HG03039 (cell line): ENCODE results near the gene LARGE1.

Experiments
- ATAC-seq: cut with Tn5 transposase; IDR thresholded peaks from one replicate; pipeline ENCODE4 v1.9.1; 2021; ENCODE audit warnings: mild to moderate bottlenecking, moderate library complexity; ENCODE audit not compliant: unreplicated experiment

LARGE1 gene

DNA sequence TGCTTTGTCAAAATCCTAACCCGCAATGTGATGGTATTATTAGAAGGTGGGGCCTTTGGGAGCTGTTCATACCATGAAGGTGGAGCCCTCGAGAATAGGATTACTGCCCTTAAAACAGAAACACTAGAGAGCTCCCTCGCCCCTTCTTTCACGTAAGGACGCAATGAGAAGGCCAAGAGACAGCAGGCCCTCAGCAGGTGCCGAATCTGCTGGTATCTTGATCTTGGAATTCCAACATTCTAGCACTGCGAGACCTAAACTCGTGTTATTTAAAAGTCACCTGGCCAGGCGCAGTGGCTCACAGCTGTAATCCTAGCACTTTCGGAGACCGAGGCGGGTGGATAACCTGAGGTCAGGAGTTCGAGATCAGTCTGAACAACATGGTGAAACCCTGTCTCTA lies 33.1 kb downstream of the LARGE1 start:
- ATAC-seq, result no peak

DNA sequence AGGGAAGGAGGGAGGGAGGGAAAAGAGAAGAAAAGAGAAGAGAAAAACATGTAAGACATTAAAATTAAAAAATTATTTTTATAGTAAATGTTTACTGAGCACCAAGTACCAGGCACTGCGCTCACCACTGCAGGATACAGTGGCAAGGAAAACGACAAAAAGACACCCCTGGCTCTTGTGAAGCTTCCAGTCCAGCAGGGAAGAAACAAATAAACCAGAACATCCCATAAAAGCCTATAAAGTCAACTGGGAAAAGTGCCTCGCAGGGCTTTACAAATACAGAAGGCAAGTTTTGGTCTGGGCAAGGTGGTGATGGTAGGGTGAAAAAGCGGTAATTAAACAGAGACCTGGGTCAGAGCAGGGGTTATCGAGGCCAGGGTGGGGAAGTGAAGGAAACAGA lies 33.6 kb downstream of the LARGE1 start:
- no peak for ATAC-seq

DNA sequence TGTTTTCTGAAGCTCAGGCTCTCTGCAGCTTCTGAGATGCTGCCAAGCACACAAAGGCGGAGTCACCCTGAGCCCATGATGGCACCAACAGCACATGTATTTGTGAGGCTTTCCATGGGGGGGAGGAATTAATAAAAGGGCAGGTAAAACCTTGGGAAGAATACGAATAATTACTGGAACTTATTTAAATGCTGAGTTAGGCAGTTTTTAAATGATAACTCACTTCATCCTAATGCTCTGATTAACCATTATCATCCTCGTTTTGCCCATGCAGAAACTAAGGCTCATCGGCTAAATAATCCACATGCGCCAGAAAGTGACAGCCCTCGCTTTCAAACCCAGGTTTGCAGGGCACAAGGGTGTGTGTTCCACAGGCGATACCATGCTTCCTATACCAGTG lies 35.4 kb downstream of the LARGE1 start:
- ATAC-seq, result no peak

DNA sequence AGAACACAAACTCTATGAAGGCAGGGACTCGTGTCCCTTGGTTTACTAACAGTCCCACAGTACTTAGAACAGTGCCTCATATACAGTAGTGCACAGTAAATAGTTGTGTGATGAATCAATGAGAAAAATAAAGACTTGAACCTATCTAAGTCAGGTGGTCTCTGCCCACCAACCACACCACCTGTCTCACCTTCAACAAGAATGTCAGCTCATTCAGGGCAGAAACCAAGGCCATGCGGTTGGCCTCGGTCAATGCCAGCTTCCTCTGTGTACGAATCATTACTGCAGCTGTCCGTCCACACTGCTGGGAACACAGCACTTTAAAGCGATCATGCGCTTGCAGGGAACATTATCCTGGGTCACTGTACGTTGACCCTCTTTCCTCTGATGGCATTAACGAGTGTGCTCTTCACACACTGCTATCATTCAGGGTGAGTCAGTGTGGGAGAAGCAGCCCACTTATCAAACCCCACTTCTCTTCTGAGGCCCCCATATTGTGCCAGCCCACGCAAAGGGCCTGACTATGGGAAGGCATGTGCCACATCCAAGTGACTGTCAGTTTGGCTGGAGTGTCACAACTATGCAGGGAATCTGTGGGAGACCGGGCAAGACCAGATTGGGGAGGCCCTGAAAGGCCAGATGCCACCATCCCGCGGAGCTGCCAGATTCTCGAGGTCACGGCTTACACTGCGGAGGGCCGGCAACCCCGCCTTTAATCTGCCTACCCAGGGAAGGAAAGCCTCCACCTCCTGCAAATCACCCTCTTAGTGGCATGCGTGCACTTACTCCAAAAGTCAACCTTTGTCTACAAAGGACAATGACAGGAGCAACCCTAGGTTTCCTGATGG lies 36.1 kb downstream of the LARGE1 start:
- ATAC-seq, result no peak

DNA sequence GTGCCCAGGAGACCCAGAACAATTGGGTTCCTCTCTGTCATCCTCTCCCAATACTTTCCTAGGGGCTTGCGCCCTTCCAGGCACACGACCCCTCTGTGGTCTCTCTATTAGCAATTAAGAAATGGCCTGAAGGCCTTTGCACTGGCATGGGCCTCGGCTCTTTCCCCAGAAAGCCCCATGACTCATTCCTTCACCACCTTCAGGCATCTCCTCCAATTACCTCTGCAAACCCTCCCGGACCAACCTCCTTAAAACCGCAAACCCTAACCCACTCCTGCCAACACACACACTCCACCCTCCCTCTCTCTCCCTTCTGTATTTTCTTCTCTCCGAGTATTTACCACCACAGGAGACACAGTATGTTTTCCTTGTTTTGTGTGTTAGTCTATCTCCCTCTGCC lies 36.7 kb downstream of the LARGE1 start:
- no peak for ATAC-seq

DNA sequence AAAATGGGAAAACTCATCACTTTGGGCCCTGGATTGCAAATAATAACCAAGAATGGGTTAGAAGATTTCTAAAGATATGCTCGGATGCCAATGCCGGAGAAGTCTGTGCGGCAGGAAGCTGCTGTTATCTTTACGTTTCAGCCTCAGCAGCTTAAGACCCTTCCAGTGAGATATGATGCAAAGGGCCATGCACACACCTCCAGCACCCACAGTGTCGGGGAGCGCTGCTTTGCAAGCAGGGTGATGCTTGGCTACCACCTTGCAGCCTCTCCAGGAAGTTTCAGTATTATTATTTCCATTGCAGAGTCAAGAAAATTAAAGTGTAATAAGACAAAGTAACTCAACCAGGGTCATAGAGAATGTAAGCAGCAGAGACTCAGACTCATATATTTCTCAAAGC lies 37.3 kb downstream of the LARGE1 start:
- ATAC-seq, result no peak

DNA sequence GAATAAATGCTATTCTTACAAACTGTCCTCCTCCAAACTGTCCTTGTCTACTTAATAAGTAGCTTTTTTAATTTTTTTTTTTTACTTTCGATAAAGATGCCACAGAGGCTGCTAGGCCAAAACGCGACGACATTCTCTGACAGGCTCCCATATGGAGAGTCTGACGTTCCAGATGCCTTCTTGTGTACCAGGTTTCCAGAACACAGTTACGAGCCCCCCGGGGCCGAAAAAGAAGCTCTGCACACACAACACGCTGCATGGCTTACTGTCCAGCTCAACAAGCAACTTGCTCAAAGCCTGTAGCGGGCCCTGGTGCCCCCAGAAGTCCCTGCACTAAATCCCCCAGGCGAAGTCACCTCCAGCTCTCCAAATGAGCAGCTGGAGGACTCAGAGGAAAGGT lies 39.3 kb downstream of the LARGE1 start:
- no peak for ATAC-seq

DNA sequence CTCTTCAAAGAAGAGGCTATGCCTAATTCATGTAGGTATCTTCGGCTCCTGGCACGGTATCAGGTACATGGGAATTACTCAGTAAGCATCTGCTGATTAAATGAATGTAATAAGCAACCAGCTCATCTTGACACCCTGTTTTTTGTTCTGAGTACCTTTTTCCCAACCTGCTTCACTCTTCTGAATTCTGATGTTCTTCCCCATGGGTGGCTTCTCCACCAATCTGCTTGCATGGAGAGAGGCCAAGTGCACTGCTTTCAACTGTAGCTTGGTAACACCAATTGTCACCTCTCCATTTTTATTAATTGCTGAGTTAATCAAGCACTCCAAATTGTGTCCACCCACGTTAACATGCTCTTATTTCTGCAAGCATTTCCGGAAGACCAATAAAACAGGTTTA lies 40.5 kb downstream of the LARGE1 start:
- no peak for ATAC-seq

DNA sequence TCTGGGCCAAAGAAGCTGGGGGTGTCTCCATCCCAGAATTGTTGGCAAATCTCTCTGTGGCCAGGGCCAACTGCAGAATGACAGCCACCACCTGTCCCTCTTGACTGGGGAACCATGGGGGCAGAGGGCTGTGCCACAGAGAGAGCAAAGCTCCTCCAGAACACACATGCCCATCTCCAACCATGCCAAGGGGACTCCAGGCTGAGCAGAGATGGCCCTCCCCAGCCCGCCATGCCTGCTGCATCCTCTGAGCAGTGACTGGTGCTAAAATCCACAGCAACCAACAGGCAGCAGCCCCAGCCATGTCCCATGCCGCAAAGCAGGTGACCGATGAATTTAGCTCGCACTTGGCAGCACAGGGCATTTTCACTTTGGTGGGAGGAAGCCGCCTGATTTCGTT lies 45.0 kb downstream of the LARGE1 start:
- ATAC-seq, result no peak

DNA sequence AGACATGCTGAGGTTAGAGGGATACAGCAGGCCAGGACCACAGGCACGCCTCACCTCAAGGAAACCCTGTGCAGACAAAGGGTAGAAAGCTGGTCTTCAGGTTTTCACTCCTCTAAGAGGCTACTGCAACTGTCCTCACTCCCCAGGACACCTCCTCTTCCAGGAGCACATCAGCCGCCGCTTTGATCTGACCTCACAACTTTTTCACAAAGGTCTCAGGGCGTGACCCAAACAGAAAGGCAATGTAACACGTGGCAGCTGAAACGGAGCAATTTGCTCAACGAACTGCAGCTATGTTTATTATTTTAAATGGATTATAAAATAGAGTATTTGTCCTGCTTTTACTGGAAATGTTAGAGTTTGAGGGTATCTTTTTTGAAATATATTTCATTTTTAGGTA lies 46.1 kb downstream of the LARGE1 start:
- ATAC-seq, result no peak

DNA sequence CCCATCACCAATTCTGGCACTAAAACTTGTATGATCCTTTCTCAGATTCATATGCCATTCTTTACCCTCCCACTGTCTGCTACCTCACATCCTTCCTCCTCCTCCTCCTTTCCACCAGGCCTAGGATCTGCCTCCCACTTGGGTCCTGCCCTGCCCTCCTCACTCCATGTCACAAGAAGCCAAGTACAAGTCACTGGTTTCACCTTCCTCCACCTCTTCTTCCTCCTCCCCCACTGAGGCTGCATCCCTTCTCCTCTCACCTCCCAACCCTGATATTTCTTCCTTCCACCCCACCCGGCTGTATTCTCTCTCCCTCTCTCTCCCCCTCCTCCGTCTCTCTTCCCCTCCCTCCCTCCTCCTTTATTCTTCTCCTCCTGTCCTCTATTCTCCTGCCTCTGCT lies 46.6 kb downstream of the LARGE1 start:
- no peak for ATAC-seq

DNA sequence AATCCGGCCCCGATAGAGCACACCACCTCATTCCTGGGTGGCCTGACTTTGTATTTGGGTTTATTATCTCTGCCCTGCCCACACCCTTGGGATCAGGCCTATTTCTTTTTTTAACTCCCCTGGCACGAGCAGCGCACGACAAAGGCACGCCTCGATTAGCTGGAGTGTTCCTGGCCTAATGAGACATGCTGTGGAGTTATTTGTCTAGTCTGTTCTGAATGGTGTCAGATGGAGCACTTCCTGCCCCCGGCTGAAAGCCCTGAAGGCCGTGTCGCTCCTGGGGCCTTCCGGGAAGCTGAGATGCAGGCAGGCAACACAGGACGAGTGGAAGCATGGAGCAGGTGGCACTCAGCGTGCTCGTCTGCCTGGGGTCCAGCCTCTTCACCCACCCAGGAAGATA lies 47.1 kb downstream of the LARGE1 start:
- no peak for ATAC-seq

DNA sequence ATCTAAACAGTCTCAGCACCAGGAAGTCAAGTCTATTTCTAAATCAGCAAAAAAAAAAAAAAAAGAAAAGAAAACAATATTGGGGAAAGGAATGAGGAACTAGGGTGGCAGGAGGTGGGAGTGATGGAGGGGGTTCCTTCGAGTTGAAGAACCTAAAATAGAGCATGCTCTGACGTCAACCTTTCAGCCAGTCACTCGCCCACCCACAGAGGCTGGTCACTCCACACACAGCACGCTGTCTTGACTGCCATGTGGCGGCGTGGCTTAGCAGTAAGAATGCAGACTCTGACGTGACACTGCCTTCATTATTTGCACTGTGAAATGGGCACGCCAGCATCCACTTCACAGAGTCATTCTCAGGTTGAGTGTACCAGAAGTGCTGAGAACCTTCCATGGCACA lies 48.3 kb downstream of the LARGE1 start:
- ATAC-seq, result no peak

DNA sequence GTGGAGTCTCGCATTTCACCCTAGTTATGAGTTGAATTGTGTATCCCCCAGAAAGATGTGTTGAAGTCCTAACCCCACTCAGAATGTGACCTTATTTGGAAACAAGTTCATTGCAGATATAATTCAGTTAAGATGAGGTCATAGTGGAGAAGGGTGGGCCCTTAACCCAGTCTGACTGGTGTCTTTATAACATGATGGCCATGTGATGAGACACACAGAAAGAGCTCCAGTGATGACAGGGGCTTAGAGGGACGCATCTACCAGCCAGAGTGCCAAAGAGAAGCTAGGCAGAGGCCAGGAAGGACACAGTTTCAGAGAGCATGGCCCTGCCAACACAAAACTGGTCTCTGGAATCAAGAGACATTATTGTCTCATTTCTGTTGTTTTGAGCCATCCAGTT lies 50.3 kb downstream of the LARGE1 start:
- ATAC-seq, result no peak

DNA sequence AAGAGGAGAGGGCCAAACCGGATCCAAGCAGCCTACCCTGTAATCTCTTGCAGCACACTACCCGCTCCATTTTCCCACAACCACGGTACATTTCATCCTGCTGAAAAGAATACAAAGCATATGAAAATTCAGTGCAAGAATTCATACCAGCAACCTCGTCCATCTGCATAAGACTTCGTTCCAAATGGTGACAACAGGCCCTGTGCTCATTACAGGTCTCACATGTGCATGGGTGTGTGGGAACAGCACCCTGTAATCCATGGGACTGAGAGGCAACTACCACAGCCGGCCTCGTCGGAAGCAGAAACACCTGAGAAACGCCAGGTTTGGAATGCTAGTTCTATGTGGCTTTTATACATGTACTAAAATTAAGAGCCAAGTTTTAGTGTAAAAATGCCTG lies 52.3 kb downstream of the LARGE1 start:
- ATAC-seq, result no peak

DNA sequence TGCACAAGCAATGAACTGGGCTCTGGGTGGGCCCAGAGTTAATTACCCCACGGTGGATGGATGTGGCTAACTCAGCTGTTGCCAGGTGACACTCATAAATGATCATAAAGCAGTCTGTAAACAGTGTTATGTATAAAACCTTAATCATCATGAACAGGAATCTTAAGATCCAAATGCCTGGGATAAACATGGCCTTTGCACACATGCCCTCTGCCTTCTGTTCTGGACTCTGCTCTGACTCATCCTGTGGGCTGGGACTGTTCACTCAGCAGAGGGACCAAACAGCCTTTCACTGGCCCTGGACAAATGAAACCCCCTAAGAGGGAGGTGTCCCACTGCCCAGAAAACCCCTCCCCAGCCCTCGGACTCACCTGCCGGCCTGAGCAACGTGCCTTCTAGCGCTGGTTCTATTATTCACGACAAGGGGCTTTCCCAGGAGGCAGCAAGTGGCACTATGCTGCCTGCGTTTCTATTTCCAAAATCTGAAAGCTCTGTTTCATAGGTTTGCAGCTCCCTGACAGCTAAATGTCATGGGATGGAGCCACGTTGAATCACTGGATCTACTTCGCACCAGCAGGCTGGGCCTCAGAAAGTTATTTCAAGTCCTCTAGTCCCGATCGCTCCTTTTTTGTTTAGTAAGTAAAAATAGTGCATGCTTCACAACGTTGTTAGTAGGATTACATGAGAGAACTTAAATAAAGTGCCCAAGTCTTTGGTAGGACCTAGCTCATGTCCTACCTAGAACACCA lies 53.0 kb downstream of the LARGE1 start:
- no peak for ATAC-seq

DNA sequence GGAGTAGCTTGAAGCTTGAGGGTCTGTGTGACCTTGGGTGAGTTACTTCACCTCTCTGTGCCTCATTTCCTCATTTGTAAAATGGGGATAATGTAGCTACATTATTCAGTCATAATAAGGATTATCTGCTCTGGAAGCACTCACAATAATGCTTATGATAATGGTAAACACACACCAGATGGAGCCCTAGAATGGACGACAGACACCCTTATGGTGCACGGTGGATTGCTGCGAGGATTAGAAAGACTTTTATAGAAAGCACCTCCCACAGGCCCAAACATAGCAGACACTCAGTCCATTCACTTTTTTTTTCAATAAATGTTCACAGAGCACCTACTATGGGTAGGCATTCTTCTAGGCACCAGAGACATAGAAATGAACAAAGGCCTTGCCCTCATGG lies 53.8 kb downstream of the LARGE1 start:
- no peak for ATAC-seq

DNA sequence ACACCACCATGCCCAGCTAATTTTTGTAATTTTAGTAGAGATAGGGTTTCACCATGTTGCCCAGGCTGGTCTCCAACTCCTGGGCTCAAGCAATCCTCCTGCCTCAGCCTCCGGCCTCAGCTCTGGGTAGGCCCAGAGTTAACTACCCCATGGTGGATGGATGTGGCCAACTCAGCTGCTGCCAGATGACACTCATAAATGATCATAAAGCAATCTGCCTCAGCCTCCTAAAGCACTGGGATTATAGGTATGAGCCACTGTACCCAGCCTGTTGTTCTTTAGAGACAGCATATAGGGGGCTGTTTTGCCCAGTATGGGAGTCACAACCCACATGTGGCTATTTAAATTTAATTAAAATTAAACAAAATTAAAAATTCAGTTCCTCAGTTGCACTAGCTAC lies 54.3 kb downstream of the LARGE1 start:
- ATAC-seq, result no peak

DNA sequence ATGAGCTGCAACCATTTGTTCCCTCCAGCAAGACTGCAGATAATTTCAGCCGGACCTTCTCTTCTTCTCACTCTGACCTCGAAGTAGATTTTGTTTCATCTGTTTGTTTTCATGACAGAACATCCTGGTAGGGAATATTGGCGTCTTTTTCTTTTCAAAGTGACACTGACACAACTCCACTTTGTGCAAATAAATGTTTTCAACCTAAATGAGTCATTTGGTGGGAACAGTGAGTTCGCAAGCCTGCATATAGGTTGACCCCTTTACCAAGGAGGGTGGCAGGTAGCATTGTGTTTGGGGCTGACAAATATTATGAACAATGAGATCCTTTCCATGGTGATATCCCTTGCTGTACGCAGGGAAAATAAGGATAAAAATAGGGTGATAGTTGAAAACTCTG lies 55.0 kb downstream of the LARGE1 start:
- ATAC-seq, result no peak

DNA sequence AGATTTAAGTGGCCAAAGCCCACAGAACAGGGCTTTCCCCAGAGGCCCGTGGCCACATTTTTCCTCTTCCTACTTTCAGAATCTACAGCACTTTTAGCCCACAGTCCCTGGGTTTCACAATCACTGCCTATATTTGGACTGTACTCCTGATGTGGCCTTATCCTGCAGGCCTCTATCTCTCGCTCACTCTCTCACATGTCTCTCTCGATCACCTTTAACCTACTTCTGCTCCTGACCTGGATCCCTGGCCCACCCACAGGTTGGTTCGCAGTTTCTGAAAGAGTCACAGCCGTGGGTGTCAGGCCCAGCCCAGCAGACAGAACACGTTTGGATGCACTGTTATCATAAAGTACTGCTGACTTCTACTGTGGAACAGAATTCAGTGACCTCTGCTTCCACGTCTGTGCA lies 55.5 kb downstream of the LARGE1 start:
- no peak for ATAC-seq

DNA sequence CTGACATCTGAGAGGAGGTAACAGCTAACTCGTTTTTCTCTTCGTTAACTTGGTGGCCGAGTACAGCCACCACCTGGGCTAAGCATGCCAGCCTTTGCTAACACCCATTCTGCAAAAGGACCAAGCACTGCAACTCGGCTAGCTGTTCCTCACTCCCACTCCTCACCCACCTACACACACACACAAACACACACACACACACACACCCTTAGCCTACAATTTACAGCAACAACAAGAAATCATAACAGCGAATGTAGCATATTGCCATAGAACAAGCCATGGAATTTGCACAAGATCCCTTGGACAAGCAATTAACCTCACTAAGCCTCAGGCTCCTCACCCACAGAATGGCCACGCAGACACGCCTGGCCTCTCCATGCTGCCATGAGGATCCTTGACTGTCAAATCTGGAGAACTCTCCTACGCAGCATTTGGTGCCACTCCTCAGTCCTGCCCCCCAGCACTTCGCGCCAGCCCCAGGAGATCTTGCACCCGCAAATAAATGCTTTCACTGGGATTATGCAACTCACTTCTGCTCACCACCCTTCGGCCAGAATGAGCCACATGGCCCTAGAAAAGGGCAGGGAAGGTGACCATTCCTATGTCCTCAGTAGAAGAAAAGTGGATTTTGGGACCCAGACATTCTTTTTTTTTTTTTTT lies 58.9 kb downstream of the LARGE1 start:
- ATAC-seq, result no peak

DNA sequence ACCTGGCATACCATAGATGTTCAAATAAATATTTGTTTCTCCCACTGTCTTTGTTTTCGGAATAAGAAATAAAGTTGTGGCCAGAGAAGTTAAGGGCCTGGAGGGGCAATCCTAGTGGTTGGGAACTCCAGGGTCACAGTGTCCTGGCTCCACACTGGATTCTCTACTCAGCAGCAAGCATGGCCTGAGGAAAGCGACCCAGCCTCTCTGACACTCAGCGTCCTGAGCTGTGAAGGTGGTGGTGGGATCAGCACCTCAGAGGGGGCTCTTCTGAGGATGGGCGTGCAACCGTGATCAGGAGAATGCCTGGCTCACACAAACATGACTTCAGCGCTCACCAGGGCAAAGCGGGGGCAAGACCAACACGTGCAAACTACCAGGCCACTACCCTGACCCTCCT lies 59.9 kb downstream of the LARGE1 start:
- no peak for ATAC-seq
